ENCODE measurements around the gene TRABD2A.
"Not testable (repeated sequence)": the region's sequence is repeated elsewhere in the genome, so short reads cannot be mapped to it uniquely, and the experiment has no call there.

TRABD2A gene

GRCh38 chr2:84788498-84788897 lies 92.4 kb downstream of the TRABD2A start:
- Histone ChIP-seq H3K4me1 (ENCODE audit: insufficient read depth, low read length) (peaks cover 3% of the 10 kb centered on the region; the same call in 1 of the 2 replicates), H3K27me3 (ENCODE audit: insufficient read depth, low read length) (no peaks in the 10 kb centered on the region), H3K9ac (ENCODE audit: low read depth, low read length) (no peak overlapping the region), H3K27ac (ENCODE audit: low read depth, low read length) (no peak overlapping the region), H3K9me3 (ENCODE audit: insufficient read depth, low read depth, low read length) (no peaks in the 10 kb centered on the region), H3K36me3 (ENCODE audit: insufficient read depth, low read length) (no peaks in the 10 kb centered on the region), H3K4me3 (ENCODE audit: low read length) (no peak overlapping the region)
- WGBS, result 91% methylated on average over 3 of the region's 3 CpGs

- no peak overlapping the region for H3K4me3 ChIP-seq (ENCODE audit: low read length)
- H3K9ac ChIP-seq (ENCODE audit: low read depth, low read length), result no peak overlapping the region
- WGBS, result 86% methylated on average over 1 of the region's 1 CpG
- no peaks in the 10 kb centered on the region for H3K36me3 ChIP-seq (ENCODE audit: insufficient read depth, low read length)
- H3K4me1 ChIP-seq (ENCODE audit: insufficient read depth, low read length), result peaks cover 3% of the 10 kb centered on the region; the same call in 1 of the 2 replicates
- no peaks in the 10 kb centered on the region for H3K27me3 ChIP-seq (ENCODE audit: insufficient read depth, low read length)
- no peak overlapping the region for H3K27ac ChIP-seq (ENCODE audit: low read depth, low read length)
- H3K9me3 ChIP-seq (ENCODE audit: insufficient read depth, low read depth, low read length), result no peaks in the 10 kb centered on the region
Observed at GRCh38 chr2:84788027-84788426, 92.9 kb downstream of the TRABD2A start.

GRCh38 chr2:84786601-84787000 lies 94.3 kb downstream of the TRABD2A start:
- Histone ChIP-seq H3K4me1 (ENCODE audit: insufficient read depth, low read length) (peaks cover 3% of the 10 kb centered on the region; the same call in 1 of the 2 replicates), H3K27me3 (ENCODE audit: insufficient read depth, low read length) (no peaks in the 10 kb centered on the region), H3K27ac (ENCODE audit: low read depth, low read length) (no peak overlapping the region), H3K9ac (ENCODE audit: low read depth, low read length) (no peak overlapping the region), H3K4me3 (ENCODE audit: low read length) (no peak overlapping the region), H3K36me3 (ENCODE audit: insufficient read depth, low read length) (no peaks in the 10 kb centered on the region), H3K9me3 (ENCODE audit: insufficient read depth, low read depth, low read length) (no peaks in the 10 kb centered on the region)

DNA sequence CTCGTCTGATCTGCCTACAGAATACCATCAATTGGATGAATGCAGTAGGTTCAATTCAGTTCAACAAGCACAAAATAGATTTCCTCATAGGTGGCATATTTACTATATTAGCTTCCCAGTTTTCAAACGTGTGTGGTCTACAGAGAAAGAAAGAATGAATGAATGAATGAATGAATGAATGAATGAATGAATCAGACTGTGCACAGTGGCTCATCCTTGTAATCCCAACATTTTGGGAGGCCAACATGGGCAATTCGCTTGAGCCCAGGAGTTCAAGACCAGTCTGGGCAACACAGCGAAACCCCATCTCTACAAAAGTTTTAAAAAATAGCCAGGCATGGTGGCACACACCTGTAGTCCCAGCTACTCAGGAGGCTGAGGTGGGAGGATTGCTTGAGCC lies 94.9 kb downstream of the TRABD2A start:
- H3K27me3 ChIP-seq (ENCODE audit: insufficient read depth, low read length), result no peaks in the 10 kb centered on the region
- no peak overlapping the region for H3K27ac ChIP-seq (ENCODE audit: low read depth, low read length)
- H3K4me3 ChIP-seq (ENCODE audit: low read length), result no peak overlapping the region
- 92% methylated on average over 4 of the region's 4 CpGs for WGBS
- H3K4me1 ChIP-seq (ENCODE audit: insufficient read depth, low read length), result peaks cover 3% of the 10 kb centered on the region; the same call in 1 of the 2 replicates
- no peaks in the 10 kb centered on the region for H3K9me3 ChIP-seq (ENCODE audit: insufficient read depth, low read depth, low read length)
- H3K9ac ChIP-seq (ENCODE audit: low read depth, low read length), result no peak overlapping the region
- no peaks in the 10 kb centered on the region for H3K36me3 ChIP-seq (ENCODE audit: insufficient read depth, low read length)

- no peaks in the 10 kb centered on the region for H3K27me3 ChIP-seq (ENCODE audit: insufficient read depth, low read length)
- WGBS, result 92% methylated on average over 1 of the region's 1 CpG
- no peak overlapping the region for H3K9ac ChIP-seq (ENCODE audit: low read depth, low read length)
- H3K27ac ChIP-seq (ENCODE audit: low read depth, low read length), result no peak overlapping the region
- peaks cover 3% of the 10 kb centered on the region; the same call in 1 of the 2 replicates for H3K4me1 ChIP-seq (ENCODE audit: insufficient read depth, low read length)
- H3K9me3 ChIP-seq (ENCODE audit: insufficient read depth, low read depth, low read length), result no peaks in the 10 kb centered on the region
- no peaks in the 10 kb centered on the region for H3K36me3 ChIP-seq (ENCODE audit: insufficient read depth, low read length)
- H3K4me3 ChIP-seq (ENCODE audit: low read length), result no peak overlapping the region
Observed at GRCh38 chr2:84782717-84783442, 98.0 kb downstream of the TRABD2A start.

DNA sequence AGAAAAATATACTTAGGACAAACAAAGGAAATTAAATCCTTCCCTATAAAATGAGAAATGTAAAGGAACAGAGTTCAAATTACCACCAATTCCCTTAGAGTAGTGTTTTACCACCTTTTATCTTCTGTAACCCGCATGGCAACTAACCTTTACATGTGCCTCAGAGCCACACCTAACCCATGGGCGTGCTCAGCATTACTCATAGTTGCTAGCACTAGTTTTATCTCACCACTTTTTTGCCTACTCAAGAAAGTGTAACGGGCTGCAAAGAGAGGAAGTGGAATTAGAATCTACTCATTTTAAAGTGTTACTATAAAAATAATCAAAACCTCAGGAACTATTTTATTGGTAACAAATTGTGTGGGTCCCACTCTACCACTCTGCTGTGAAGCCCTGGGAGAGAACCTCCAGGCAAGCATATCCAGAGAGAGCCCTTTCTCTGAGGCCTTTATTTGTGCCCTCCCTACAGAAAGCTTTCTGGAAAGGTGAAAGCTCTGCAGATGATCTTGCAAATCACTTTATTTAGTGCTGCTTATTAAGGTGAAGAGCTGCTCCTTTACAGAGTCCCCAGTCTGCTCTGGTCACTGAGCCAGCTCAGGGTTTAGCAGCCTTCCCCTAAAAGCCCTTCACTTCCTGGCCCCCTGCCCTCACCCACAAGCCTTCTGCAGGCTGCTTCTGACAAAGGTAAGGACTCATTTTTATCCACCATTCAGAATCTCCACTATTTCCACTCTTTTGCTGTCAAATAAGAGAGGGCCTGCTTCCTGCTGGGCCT lies 98.8 kb downstream of the TRABD2A start:
- H3K4me3 ChIP-seq (ENCODE audit: low read length), result no peak overlapping the region
- WGBS, result 98% methylated on average over 2 of the region's 3 CpGs
- H3K27me3 ChIP-seq (ENCODE audit: insufficient read depth, low read length), result no peaks in the 10 kb centered on the region
- no peaks in the 10 kb centered on the region for H3K36me3 ChIP-seq (ENCODE audit: insufficient read depth, low read length)
- H3K9me3 ChIP-seq (ENCODE audit: insufficient read depth, low read depth, low read length), result no peaks in the 10 kb centered on the region
- H3K27ac ChIP-seq (ENCODE audit: low read depth, low read length), result no peak overlapping the region
- H3K9ac ChIP-seq (ENCODE audit: low read depth, low read length), result no peak overlapping the region
- peaks cover 2% of the 10 kb centered on the region; the same call in 1 of the 2 replicates for H3K4me1 ChIP-seq (ENCODE audit: insufficient read depth, low read length)

GRCh38 chr2:84779781-84780180 lies 101.1 kb downstream of the TRABD2A start:
- Histone ChIP-seq H3K36me3 (ENCODE audit: insufficient read depth, low read length) (no peaks in the 10 kb centered on the region), H3K9me3 (ENCODE audit: insufficient read depth, low read depth, low read length) (peaks cover 7% of the 10 kb centered on the region; the same call in 1 of the 2 replicates), H3K27ac (ENCODE audit: low read depth, low read length) (no peak overlapping the region), H3K4me3 (ENCODE audit: low read length) (no peak overlapping the region), H3K27me3 (ENCODE audit: insufficient read depth, low read length) (no peaks in the 10 kb centered on the region), H3K9ac (ENCODE audit: low read depth, low read length) (no peak overlapping the region), H3K4me1 (ENCODE audit: insufficient read depth, low read length) (no peaks in the 10 kb centered on the region)
- 90% methylated on average over 3 of the region's 3 CpGs for WGBS

DNA sequence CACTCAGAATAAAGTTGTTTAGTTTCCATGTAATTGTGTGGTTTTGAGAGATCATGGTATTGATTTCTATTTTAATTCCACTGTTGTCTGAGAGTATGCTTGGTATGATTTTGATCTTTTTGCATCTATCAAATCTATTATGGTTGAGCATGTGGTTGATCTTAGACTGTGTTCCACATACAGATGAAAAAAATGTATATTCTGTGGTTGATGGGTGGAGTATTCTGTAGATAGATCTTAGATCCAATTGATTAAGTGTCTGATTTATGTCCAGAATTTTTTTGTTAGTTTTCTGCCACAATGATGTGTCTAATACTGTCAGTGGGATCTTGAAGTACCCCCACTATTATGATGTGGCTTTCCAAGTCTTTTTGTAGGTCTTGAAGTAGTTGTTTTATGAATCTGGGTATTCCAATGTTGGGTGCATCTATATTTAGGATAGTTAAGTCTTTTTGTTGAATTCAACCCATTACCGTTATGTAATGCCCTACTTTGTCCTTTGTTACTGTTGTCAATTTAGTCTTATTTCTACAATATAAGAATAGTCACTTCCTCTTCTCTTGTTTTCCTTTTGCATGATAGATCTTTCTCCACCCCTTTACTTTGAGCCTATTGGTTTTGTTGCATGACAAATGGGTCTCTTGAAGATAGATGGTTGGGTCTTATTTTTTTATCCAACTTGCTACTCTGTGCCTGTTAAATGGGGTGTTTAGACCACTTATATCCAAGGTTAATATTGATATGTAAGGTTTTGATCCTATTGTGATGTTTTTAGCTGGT lies 101.8 kb downstream of the TRABD2A start:
- H3K27me3 ChIP-seq (ENCODE audit: insufficient read depth, low read length), result no peaks in the 10 kb centered on the region
- no peaks in the 10 kb centered on the region for H3K36me3 ChIP-seq (ENCODE audit: insufficient read depth, low read length)
- H3K4me1 ChIP-seq (ENCODE audit: insufficient read depth, low read length), result no peaks in the 10 kb centered on the region
- peaks cover 7% of the 10 kb centered on the region; the same call in 1 of the 2 replicates for H3K9me3 ChIP-seq (ENCODE audit: insufficient read depth, low read depth, low read length)
- no peak overlapping the region for H3K4me3 ChIP-seq (ENCODE audit: low read length)
- H3K27ac ChIP-seq (ENCODE audit: low read depth, low read length), result no peak overlapping the region
- no peak overlapping the region for H3K9ac ChIP-seq (ENCODE audit: low read depth, low read length)
- WGBS, result no CpG with 5 or more reads among the region's 1 CpG

DNA sequence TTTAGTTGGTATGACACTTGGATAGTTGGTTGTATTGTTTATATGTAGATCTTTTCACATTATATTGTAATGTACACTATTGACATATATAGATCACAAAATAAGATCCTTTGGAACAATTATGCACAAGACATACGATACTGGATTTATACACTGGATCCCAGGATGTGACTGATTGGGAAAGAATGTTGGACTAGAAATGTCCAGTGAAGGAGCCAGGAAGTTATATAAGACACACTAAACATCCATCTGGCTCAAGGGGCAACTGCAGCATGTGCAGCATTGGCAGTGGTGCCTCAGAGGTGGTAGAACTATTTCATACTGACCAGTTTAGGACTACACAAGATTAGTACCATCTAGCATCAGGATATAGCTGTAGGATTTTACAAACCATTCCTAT lies 104.9 kb downstream of the TRABD2A start:
- Histone ChIP-seq H3K36me3 (ENCODE audit: insufficient read depth, low read length) (no peaks in the 10 kb centered on the region), H3K27me3 (ENCODE audit: insufficient read depth, low read length) (no peaks in the 10 kb centered on the region), H3K4me1 (ENCODE audit: insufficient read depth, low read length) (no peaks in the 10 kb centered on the region), H3K9me3 (ENCODE audit: insufficient read depth, low read depth, low read length) (peaks cover 14% of the 10 kb centered on the region), H3K4me3 (ENCODE audit: low read length) (no peak overlapping the region), H3K9ac (ENCODE audit: low read depth, low read length) (no peak overlapping the region), H3K27ac (ENCODE audit: low read depth, low read length) (no peak overlapping the region)
- 86% methylated on average over 1 of the region's 1 CpG for WGBS

GRCh38 chr2:84773562-84773961 lies 107.3 kb downstream of the TRABD2A start:
- H3K9me3 ChIP-seq (ENCODE audit: insufficient read depth, low read depth, low read length), result peaks cover 14% of the 10 kb centered on the region
- 95% methylated on average over 2 of the region's 3 CpGs for WGBS
- not testable (repeated sequence) for H3K27me3 ChIP-seq (ENCODE audit: insufficient read depth, low read length); H3K9ac ChIP-seq (ENCODE audit: low read depth, low read length); H3K4me1 ChIP-seq (ENCODE audit: insufficient read depth, low read length); H3K27ac ChIP-seq (ENCODE audit: low read depth, low read length); H3K4me3 ChIP-seq (ENCODE audit: low read length); H3K36me3 ChIP-seq (ENCODE audit: insufficient read depth, low read length)

Measured in HUES64 (cell line).